ENCODE data around the gene ATF1. TPM values are rescaled to one million over a fixed set of nuclear protein-coding genes. Genes with fewer than 3 reads are reported as not detected.
"Not testable (repeated sequence)": the region's sequence is repeated elsewhere in the genome, so short reads cannot be mapped to it uniquely, and the experiment has no call there.

Gene ATF1
- total RNA-seq, 2 donors from 2014 or later, result 66.6 to 82.3 TPM

DNA sequence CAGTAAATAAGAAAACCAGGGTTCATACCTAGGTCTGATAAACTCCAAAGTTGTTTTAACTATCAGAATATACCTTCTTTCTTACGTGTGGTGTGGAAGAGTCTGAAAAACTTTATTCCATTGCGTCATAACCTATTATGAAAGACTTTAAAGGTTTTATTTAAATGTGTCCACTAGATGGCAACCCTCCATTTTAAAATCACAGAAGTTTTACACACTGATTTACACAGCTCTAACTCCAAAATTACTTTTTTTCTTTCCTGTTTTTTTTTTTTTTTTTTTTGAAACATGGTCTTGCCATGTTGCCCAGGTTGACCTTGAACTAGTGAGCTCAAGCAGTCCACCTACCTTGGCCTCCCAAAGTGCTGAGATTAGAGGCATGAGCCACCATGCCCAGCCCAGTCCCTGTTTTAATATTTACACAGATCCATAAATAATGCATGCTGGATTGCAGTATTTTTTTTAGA, 61.5 kb downstream of the ATF1 start:
- H3K36me3 Mint-ChIP-seq (ENCODE audit: insufficient read depth in 2 of 2), result no peaks in the 10 kb centered on the region
- H3K4me3 Mint-ChIP-seq, result no peak overlapping the region
- no peaks in the 10 kb centered on the region for H3K9me3 Mint-ChIP-seq
- ATAC-seq (replicated peaks in 1 of 2), result peak; percentile 56 to 70
- DNase-seq, result no peak
- H3K27ac Mint-ChIP-seq, result peak overlapping the region; percentile 54
- H3K27me3 Mint-ChIP-seq (ENCODE audit: low read depth), result no peaks in the 10 kb centered on the region
- peaks cover 9% of the 10 kb centered on the region for H3K4me1 Mint-ChIP-seq (ENCODE audit: low read depth)

DNA sequence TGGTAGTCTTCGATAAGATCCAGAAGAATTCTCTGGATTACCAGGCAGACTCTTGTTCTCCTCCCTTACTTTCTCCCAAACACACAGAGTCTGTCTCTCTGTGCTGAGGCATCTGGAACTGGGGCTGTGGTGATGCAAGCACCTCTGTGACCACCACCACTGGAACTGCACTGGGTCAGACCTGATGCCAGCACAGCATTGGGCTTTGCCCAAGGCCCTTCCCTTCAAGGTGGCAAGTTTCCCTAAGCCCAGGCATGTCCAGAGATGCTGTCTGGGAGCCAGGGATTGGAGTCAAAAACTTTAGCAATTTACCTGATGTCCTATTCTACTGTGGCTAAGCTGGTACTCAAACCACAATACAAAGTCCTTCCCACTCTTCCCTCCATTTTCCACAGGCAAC, 64.2 kb downstream of the ATF1 start:
- H3K27ac Mint-ChIP-seq, result no peak overlapping the region
- ATAC-seq (replicated peaks in 1 of 2) (no peak), DNase-seq (no peak)
- H3K4me3 Mint-ChIP-seq, result no peak overlapping the region
- H3K36me3 Mint-ChIP-seq (ENCODE audit: insufficient read depth in 2 of 2), result peaks cover under 1% of the 10 kb centered on the region in 2 donors
- H3K9me3 Mint-ChIP-seq, result peaks cover 4 to 6% of the 10 kb centered on the region in 2 donors
- peaks cover 11% of the 10 kb centered on the region for H3K27me3 Mint-ChIP-seq (ENCODE audit: low read depth)
- peaks cover 9% of the 10 kb centered on the region for H3K4me1 Mint-ChIP-seq (ENCODE audit: low read depth)

DNA sequence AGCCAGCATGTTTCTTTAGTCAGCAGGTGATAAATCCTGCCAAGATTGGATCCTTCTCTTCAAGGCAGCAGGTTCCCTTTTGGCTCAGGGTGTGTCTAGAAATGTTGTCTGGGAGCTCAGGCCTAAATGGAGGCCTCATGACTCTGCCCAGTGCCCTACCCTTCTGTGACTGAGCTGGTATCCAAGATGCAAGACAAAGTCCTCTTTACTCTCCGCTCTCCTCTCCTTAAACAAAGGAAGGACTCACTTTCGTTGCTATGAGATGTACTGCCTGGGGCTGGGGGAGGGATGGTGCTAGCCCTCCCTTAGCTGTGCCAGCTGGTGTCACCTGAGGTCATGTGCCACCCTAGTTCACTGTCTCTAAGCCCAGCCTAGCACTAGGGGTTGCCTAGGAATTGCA, 65.0 kb downstream of the ATF1 start:
- Mint-ChIP-seq H3K27ac (no peak overlapping the region), H3K36me3 (ENCODE audit: insufficient read depth in 2 of 2) (peaks cover 4 to 7% of the 10 kb centered on the region in 2 donors)
- ATAC-seq (replicated peaks in 1 of 2), result no peak

GRCh38 chr12:50833801-50834200, 69.9 kb downstream of the ATF1 start:
- not testable (repeated sequence) for ATAC-seq (replicated peaks in 1 of 2); H3K4me3 Mint-ChIP-seq; H3K4me1 Mint-ChIP-seq (ENCODE audit: low read depth); H3K27ac Mint-ChIP-seq; DNase-seq
- peaks cover 11% of the 10 kb centered on the region for H3K27me3 Mint-ChIP-seq (ENCODE audit: low read depth)
- peaks cover 14 to 18% of the 10 kb centered on the region in 2 donors for H3K9me3 Mint-ChIP-seq
- peaks cover 9 to 14% of the 10 kb centered on the region in 2 donors for H3K36me3 Mint-ChIP-seq (ENCODE audit: insufficient read depth in 2 of 2)

More for the DNA sequence above, 65.0 kb downstream of the ATF1 start:
- Mint-ChIP-seq H3K9me3 (peaks cover 9 to 11% of the 10 kb centered on the region in 2 donors), H3K4me3 (no peak overlapping the region), H3K27me3 (ENCODE audit: low read depth) (peaks cover 11% of the 10 kb centered on the region), H3K4me1 (ENCODE audit: low read depth) (peaks cover 9% of the 10 kb centered on the region)
- no peak for DNase-seq

DNA sequence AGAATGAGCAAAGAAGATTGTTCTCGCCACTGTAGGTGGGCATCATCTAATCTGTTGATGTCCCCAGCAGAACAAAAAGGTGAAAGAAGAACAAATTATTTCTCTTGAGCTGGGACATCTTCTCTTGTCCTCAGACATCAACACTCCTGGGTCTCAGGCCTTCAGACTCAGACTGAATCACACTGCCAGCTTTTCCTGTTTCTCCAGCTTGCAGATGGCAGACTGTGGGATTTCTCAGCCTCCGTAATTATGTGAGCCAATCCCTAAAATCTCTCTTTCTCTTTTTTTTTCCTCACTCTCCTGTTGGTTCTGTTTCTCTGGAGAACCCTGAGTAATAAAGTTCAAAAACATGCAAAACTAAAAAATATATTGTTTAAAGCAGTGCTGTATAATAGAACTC, 75.1 kb downstream of the ATF1 start:
- ATAC-seq (replicated peaks in 1 of 2), result no peak
- Mint-ChIP-seq H3K36me3 (ENCODE audit: insufficient read depth in 2 of 2) (peaks cover 8 to 14% of the 10 kb centered on the region in 2 donors), H3K27ac (no peak overlapping the region), H3K4me3 (no peak overlapping the region), H3K9me3 (peaks cover 17 to 18% of the 10 kb centered on the region in 2 donors), H3K27me3 (ENCODE audit: low read depth) (peaks cover 10% of the 10 kb centered on the region), H3K4me1 (ENCODE audit: low read depth) (no peaks in the 10 kb centered on the region)
- no peak for DNase-seq

- Mint-ChIP-seq H3K4me3 (no peak overlapping the region), H3K27ac (peak overlapping the region; percentile 54)
- DNase-seq, result no peak
These were observed 77.0 kb downstream of the ATF1 start for GRCh38 chr12:50840809-50841487.

DNA sequence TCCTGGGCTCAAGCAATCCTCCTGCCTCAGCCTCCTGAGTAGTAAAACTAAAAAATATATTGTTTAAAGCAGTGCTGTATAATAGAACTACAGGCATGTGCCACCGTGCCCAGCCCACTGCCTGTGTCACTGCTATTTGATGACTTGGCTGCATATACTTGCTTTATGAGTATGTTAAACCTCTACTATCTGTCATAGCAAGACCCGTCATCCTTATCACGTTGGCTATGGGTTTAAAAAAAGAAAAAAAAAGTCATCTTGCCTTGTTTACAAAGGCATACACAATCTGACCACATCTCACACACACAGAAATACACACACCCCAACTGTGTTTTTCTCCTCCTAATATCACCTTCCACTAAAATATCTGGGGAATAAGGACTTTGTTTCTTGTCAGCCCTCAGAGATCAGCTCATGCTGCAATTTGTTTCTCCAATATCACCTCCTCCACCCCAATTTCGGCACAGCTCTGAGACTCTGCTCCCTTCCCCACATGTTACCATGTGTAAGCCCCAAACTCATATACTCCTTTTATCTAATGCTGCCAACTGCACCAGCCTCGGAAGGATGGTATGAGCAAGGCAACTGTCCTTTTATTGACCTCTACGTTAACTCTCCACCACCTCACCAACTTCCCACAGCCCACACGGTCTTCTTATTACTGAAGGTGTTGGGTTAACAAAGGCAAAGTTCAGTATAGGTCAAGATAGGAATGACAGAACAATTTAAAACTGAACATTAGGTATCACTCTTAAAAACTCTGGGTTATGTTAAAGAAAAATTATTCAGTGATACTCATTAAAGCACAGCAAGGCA, 78.0 kb downstream of the ATF1 start:
- peak overlapping the region; percentile 6 for H3K27ac Mint-ChIP-seq
- DNase-seq (peak in 1 of 2 donors; percentile 7), ATAC-seq (replicated peaks in 1 of 2) (peak; percentile 58 to 89)
- peaks cover 11% of the 10 kb centered on the region in 2 donors for H3K9me3 Mint-ChIP-seq
- H3K4me3 Mint-ChIP-seq, result peak overlapping the region in 1 of 2 donors; percentile 23
- peaks cover 10% of the 10 kb centered on the region for H3K27me3 Mint-ChIP-seq (ENCODE audit: low read depth)
- H3K4me1 Mint-ChIP-seq (ENCODE audit: low read depth), result no peaks in the 10 kb centered on the region
- H3K36me3 Mint-ChIP-seq (ENCODE audit: insufficient read depth in 2 of 2), result peaks cover 3 to 11% of the 10 kb centered on the region in 2 donors

More at GRCh38 chr12:50840809-50841487, 77.0 kb downstream of the ATF1 start:
- no peaks in the 10 kb centered on the region for H3K4me1 Mint-ChIP-seq (ENCODE audit: low read depth)
- H3K9me3 Mint-ChIP-seq, result peaks cover 11% of the 10 kb centered on the region in 2 donors
- peaks cover 3 to 11% of the 10 kb centered on the region in 2 donors for H3K36me3 Mint-ChIP-seq (ENCODE audit: insufficient read depth in 2 of 2)
- peak in 1 of 2 donors; percentile 32 for ATAC-seq (replicated peaks in 1 of 2)
- peaks cover 10% of the 10 kb centered on the region for H3K27me3 Mint-ChIP-seq (ENCODE audit: low read depth)

DNA sequence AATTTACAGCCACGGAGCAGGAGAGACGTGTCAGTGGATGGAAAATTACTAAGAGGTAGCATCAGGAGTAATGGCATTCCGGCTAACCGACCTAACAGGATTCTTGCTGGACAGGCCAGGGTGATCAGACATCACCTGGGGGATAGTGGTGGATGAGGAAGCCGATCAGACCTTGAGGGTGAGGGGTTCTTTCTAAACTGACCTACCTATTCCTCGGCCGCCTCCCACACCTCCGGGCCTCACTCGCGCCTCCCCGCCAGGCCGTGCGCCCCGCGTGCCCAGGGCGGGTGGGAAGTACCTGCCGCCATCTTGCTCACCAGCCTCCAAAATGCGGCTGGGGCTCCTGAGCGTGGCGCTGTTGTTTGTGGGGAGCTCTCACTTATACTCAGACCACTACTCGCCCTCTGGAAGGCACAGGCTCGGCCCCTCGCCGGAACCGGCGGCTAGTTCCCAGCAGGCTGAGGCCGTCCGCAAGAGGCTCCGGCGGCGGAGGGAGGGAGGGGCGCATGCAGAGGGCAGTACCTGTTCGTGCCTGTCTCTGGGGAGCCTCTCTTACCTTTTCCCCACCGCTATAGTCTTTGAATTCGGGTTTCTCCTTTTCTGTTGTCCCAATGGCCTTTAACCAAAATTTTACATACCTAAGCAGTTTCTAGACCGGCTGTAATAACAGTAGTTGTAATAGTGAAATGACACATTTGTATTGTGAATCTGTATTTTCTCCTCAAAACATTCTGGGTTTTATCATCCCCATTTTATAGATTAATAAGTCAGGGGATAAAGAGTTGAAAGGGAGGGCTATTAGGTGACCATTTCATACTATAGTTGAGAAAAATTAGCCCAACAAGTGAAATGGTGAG, 79.0 kb downstream of the ATF1 start, which contains the start of gene TMPRSS12:
Gene TMPRSS12 (plus strand): TSS at position 290 of the 857 bp plus-strand sequence. CDS start 39 bp downstream, at position 329.
- no peak for DNase-seq
- no peak for ATAC-seq (replicated peaks in 1 of 2)
- Mint-ChIP-seq H3K4me1 (ENCODE audit: low read depth) (no peaks in the 10 kb centered on the region), H3K27ac (peak within 1 kb of the TSS; percentile 6), H3K4me3 (peak within 1 kb of the TSS in 1 of 2 donors; percentile 27), H3K27me3 (ENCODE audit: low read depth) (peaks cover 10% of the 10 kb centered on the region), H3K9me3 (peaks cover 11% of the 10 kb centered on the region in 2 donors), H3K36me3 (ENCODE audit: insufficient read depth in 2 of 2) (peaks cover 3 to 11% of the 10 kb centered on the region in 2 donors)

DNA sequence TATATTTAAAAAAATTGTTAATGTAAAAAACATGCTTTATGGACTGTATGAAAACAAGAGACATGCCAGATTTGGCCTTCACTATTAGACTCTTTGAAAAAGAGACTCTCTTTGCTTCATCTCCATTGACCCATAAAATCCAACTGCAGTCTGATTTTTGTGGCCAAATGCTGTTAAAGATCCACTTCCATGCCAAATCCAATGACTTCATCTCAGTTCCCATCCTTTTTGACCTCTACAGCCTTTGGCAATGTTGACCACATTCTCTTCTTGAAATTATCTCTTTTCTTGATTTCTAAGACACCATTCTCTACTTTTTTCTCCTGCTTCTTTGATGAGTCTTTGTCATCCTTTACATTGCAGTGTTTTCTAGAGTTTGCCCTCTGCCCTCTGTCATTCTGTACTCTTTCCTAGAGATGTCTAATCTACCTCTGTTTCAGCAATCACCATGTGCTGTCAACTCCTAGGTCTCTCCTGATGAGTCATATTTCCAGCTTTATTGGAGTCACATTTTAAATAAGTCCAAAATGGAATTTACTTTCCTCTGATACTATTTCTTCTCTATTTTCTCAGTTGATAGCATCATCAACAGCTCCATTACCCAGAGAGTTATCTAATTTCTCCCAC, 81.2 kb downstream of the ATF1 start:
- Mint-ChIP-seq H3K4me1 (ENCODE audit: low read depth) (no peaks in the 10 kb centered on the region), H3K4me3 (no peak overlapping the region), H3K9me3 (peaks cover 10 to 11% of the 10 kb centered on the region in 2 donors), H3K27me3 (ENCODE audit: low read depth) (peaks cover 10% of the 10 kb centered on the region), H3K27ac (no peak overlapping the region), H3K36me3 (ENCODE audit: insufficient read depth in 2 of 2) (peaks cover 3 to 10% of the 10 kb centered on the region in 2 donors)
- ATAC-seq (replicated peaks in 1 of 2), result no peak
- no peak for DNase-seq

GRCh38 chr12:50848963-50849362, 85.1 kb downstream of the ATF1 start:
- Mint-ChIP-seq H3K27ac (no peak overlapping the region), H3K27me3 (ENCODE audit: low read depth) (peaks cover 10% of the 10 kb centered on the region), H3K36me3 (ENCODE audit: insufficient read depth in 2 of 2) (peaks cover 2 to 3% of the 10 kb centered on the region in 2 donors), H3K4me1 (ENCODE audit: low read depth) (no peaks in the 10 kb centered on the region), H3K4me3 (no peak overlapping the region), H3K9me3 (peaks cover 3% of the 10 kb centered on the region in 2 donors)
- no peak for ATAC-seq (replicated peaks in 1 of 2)
- DNase-seq, result no peak

DNA sequence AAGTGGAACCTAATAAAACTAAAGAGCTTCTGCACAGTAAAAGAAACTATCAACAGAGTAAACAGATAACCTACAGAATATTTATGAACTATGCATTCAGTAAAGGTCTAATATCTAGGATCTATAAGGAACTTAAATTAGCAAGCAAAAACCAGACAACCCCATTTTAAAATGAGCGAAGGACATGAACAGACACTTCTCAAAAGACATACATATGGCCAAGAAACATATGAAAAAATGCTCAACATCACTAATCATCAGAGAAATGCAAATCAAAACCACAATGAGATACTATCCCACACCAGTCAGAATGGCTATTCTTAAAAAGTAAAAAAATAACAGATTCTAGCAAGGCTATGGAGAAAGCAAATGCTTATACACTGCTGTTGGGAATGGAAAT, 91.3 kb downstream of the ATF1 start:
- ATAC-seq (replicated peaks in 1 of 2); DNase-seq; H3K27me3 Mint-ChIP-seq (ENCODE audit: low read depth); H3K9me3 Mint-ChIP-seq; H3K36me3 Mint-ChIP-seq (ENCODE audit: insufficient read depth in 2 of 2); H3K4me3 Mint-ChIP-seq; H3K4me1 Mint-ChIP-seq (ENCODE audit: low read depth); H3K27ac Mint-ChIP-seq: not testable (repeated sequence)

DNA sequence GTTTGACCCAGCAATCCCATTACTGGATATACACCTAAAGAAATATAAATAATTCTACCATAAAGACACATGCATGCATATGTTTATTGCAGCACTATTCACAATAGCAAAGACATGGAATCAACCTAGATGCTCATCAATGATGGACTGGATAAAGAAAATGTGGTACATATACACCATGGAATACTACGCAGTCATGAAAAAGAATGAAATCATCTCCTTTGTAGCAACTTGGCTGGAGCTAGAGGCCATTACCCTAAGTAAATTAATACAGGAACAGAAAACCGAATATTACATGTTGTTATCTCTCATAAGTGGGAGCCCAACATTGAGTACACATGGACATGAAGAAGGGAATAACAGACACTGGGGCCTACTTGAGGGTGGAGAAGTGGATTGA, 91.8 kb downstream of the ATF1 start:
- not testable (repeated sequence) for H3K27ac Mint-ChIP-seq; H3K4me1 Mint-ChIP-seq (ENCODE audit: low read depth); DNase-seq; H3K36me3 Mint-ChIP-seq (ENCODE audit: insufficient read depth in 2 of 2); ATAC-seq (replicated peaks in 1 of 2); H3K9me3 Mint-ChIP-seq; H3K4me3 Mint-ChIP-seq; H3K27me3 Mint-ChIP-seq (ENCODE audit: low read depth)
